Measurements from ENCODE around the gene STEAP2.
A peak's percentile ranks its signal among the peaks of the same experiment; 100 is the strongest.
"Not testable (repeated sequence)": the region's sequence is repeated elsewhere in the genome, so short reads cannot be mapped to it uniquely, and the experiment has no call there.

Gene STEAP2

DNA sequence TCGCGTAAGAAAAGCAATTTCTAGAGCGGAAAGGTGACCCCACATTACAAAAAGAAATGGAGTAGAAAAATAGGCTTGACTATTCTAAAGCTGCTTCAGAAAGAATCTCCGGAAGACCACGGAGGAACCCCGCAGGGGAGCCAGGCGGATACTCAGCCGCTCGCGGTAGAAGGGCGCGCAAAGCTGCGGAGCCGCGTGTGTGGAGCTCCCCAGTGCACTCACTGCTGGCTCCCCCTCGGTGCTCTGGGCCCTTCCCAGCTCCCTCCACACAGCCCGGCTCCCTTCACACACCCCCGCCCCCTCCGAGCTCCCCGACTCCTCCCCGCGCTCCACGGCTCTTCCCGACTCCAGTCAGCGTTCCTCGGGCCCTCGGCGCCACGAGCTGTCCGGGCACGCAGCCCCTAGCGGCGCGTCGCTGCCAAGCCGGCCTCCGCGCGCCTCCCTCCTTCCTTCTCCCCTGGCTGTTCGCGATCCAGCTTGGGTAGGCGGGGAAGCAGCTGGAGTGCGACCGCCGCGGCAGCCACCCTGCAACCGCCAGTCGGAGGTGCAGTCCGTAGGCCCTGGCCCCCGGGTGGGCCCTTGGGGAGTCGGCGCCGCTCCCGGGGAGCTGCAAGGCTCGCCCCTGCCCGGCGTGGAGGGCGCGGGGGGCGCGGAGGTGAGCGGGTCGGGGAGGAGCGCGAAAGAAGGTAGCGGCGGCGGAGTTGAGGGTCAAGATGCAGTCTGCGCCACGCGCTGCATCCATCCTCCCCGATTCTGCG lies at the start of gene STEAP2:
Gene STEAP2, plus strand, starts transcription at position 350 of the 758 bp plus-strand sequence. CDS start 13,343 bp downstream, outside the sequence.
- DNase-seq = peak; percentile 88 to 97

DNA sequence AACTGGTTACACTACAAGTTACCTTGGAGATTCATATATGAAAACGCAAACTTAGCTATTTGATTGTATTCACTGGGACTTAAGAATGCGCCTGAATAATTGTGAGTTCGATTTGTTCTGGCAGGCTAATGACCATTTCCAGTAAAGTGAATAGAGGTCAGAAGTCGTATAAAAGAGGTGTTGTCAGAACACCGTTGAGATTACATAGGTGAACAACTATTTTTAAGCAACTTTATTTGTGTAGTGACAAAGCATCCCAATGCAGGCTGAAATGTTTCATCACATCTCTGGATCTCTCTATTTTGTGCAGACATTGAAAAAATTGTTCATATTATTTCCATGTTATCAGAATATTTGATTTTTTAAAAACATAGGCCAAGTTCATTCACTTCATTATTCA lies 48.0 kb upstream of the STEAP2 start:
- no peak for DNase-seq

DNA sequence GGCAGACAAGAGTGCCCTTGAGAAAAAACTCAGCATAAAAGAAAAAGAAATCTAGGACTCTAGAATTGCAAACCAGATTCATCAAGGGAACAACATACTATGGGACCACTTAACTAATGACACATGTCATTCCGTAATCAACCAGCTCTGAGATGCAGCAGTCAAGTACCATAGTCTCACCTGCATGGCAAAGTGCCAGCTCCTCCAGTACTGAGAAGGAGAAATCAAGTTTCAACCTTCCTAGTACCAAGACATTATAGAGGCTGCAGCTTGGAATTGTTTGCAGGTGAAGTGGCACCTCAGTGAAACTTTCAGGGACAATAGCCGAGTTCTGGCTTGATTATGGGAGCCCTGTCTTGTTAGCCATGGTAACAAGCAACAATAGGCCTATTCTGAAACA lies 45.8 kb upstream of the STEAP2 start:
- no peak for DNase-seq

DNA sequence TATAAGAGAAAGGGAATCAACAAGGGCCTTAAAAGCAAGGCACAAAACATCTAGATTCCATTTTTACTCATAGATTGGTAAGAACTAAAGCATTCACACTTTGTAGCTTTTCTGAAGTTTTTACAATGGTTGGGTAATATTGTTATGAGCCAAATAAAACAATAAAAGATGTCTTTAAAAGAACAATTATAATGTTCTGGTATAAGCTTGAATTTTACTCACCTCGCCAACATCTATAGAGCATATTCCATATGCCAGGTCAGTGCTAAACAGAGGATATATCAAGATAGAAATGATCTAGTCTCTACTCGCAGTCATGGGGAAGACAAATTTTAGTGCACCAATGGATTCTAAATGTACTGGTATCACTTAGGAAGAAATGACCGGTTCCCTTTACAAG lies 45.4 kb upstream of the STEAP2 start:
- DNase-seq = no peak

DNA sequence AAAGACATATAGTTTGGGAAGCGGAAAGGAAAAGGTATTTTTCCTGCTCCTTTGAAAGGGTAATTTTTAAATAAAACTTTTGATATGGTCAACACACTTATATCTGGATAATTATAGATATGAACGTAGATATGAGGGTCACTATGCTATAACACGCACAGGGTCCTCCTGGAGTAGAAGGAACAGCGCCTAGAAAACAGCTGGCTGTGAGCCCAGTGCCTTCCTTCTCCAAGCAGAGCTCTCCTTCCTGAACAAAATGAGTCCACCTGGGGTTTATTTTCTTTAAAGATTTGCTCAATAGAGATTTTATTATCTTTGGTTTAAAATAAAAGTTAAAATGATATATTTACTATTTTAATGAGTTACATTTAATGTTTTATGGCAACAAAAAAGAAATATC lies 44.2 kb upstream of the STEAP2 start:
- no peak for DNase-seq

DNA sequence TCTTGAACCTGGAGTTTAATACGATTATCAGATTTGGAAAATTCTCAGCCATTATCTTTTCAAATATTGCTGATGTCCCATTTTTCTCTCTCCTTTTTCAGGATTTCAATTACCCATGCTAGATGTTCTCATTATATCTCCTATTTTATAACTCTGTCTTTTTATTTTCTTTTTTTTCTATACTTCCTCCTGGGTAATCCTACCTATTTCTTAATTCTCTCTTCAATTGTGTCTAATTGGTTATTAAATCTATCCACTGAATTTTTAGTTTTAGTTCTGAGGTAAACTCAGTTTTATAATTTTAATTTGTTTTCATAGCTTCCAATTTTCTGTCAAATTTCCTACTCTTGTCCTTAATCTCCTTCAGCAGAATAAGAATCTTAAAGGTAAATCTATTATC lies 41.6 kb upstream of the STEAP2 start:
- DNase-seq = no peak

DNA sequence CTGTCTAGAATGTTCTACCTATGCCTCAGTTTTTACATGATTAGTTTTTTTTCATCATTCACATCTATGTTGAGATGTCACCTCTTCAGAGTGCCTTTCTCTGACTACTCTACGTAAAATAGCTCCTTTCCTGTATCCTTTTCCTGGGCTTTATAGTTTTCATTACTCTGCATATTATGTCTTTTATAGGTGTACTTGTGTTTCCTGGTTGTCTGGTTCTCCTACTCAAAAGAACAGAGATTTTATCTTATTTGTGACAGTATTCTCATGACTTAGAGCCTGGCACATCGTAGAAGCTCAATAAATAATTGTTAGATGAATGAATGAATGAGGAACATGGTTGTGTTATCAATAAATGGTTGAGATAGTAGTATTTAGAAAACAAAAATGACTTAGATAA lies 39.4 kb upstream of the STEAP2 start:
- no peak for DNase-seq

DNA sequence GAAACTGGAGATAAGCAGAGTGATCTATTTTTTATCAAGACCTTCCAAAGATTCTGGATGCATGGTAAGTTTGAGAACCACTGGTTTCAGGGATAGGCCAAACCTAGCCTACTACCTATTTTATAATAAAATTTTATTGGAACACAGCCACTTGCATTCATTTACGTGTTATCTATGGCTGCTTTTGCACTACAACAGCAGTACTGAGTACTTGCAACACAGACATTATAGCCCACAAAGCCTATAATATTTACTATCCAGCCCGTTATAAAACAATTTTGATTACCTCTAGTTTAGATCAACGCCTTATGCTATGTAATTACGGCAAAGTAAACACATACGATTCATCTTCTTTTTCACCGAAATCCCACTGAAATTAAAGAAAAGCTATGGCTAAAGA lies 38.9 kb upstream of the STEAP2 start:
- DNase-seq = no peak

DNA sequence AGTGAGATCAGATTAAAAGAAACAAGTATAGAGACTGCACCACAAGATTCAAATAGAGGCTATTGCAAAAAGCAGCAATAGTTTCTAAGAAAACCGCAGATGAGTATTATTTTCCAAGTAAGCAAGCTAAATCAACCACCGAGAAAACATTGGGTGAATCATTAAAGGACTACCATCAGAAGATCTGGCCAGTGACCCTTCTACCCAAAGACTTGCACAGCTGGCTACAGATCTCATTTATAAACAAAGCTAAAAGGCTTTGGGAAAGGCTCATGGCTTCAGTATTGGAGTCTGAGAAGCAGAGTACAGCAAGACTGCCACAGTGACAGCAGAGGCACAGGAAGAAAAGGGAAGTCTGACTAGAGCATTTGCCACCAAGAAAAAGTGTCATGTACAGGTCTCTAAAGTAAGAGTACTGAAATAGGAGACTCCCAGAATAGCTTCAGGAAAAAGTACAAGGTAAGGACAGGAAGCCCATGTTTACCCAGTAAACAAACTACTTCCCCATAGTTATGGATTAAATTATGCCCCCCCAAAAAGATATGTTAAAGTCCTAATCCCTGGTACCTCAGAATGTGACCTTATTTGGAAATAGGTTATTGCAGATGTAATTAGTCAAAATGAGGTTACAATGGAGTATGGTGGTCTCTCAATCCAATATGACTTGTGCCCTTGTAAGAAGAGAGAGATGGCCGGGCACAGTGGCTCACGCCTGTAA lies 38.3 kb upstream of the STEAP2 start:
- DNase-seq = no peak

DNA sequence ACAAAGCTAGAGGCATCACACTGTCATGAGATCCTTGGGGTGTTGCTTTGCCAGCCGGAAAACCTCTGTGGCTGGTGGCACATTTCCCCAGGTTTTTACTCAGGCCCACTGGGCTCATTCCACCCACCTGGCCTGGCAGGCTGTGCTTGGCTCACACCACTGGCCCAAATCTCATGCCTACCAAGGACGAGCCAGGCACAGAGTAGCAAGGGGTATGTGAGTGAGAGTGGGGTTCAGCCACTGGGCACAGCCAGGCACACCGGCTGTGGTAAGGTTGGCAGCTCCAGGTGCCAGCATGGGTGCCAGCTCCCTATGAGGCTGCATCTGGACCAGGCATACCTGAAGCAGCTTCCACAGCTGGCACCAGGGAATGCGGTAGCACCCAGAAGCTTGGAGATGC lies 35.9 kb upstream of the STEAP2 start:
- DNase-seq = no peak

DNA sequence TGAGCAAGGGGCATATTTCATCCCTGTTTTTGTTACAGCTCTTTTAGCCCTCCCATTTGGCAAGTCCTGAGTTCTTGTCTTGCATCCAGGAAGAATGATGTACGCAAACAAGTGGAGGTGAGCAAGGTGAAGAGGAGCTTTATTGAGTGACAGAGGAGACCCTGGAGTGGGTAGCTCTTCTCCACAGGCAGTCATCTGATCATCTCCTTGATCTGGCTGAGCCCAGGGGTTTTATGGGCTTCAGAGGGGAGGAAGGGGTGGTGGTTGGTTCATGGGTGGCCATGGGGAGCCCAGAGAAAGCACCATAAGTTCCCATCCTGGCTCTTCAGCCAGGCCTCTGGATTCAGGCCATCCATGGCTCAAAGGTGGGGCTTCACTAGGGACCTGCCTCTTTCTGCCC lies 35.3 kb upstream of the STEAP2 start:
- no peak for DNase-seq

DNA sequence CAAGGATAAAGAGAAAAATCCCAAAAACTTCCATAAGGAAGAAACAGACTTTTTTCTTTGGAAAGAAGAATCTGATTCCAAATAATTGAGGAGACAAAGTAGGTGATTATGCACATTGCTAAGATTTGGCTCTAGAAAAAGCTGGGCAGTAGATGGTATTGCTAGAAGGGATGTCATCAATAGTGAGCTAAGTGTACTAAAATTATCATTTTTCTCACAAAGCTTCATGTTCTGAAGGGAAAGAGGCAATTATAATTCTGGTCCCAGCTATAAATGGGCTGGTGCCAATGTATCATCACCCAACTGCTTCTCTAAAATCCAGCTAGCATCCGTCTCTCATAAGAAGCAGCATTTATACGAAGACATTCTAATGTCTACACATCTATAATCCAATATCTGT lies 33.4 kb upstream of the STEAP2 start:
- DNase-seq = no peak

DNA sequence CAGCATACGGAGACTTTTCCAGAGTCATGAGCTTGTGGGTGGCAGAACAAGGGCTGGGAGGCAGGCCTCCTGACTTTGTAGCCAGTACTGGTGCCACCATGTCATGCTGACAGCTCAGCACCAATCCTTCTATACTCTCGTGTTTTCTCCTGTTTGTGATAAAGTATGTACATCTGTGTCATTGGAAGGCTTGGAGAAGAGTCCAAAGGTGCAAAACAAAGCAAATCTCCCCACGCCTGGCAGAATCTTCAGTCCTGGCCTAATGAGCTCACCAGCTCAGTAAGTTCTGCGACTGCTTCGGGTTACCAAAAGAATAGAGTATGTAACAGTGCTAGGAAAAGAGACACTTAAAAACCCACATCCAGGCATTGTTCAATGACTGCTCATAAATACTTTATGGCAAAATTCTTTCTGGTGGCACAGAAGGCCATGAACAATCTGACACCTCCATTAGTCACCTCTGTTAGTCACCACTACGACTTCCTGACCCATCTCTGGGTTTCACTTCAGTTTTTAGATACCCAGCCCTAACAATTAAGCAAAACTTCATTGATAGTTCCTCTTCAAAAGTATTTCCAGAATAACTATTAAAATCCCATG lies 32.8 kb upstream of the STEAP2 start:
- no peak for DNase-seq

DNA sequence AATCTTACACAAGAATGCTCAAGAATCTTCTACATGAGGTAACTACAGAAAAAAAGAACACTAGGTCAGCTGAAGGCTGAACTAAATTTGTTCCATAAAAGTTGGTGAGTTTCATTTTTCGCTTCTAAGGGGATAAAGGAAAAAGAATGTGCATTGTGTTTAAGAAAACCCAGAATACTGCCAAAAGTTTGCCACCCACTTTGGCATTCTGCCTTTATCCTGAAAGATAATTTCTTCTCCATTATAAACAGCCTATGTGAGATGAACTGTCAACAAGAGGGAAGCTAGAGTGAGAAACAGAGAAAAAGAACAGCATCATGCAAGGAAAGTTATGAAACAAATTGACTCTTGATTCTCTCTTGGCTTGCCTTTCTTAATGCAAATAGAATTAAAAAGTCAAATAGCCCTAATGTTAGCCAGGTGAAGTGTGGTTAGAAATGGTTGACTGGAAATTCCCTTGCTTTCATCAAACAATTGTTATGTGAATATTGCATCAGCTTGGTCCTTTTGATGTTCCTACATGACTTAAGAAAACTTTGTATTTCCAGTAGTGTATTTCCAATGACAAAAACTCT lies 31.4 kb upstream of the STEAP2 start:
- peak in 1 of 2 experiments; percentile 12 for DNase-seq

DNA sequence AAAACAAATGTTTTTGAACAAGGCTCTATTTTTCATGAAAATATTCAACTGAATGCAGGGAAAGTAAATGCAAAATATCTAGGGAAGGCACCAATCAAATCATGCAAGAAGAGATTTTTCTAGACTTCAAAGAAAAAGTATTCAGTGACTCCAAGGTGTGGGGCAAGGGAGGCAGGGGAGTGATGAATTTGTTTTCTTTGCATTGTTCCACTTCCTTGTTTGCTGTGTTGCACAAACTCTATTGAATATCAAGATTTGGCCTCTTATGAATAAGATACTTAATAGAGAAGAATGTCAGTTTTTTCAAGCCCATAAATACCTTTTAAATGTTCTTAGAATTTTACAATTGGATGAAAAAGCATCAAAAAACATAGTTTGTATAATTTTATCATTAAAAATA lies 30.9 kb upstream of the STEAP2 start:
- DNase-seq = no peak

DNA sequence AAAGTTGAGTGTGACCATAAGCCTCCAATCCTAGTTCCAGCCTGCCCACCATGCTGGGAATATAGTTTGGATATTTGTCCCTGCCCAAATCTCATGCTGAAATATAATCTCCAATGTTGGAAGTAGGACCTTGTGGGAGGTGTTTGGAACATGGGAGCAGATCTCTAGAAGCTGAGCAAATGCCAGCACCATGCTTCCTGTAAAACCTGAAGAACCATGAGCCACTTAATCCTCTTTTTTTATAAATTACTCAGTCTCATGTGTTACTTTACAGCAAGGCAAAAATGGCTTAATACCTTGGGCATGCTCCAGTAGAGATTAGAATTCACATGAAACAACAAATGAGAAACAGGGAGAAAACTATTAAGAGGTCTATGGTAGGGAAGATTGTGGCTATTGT lies 30.1 kb upstream of the STEAP2 start:
- no peak for DNase-seq

DNA sequence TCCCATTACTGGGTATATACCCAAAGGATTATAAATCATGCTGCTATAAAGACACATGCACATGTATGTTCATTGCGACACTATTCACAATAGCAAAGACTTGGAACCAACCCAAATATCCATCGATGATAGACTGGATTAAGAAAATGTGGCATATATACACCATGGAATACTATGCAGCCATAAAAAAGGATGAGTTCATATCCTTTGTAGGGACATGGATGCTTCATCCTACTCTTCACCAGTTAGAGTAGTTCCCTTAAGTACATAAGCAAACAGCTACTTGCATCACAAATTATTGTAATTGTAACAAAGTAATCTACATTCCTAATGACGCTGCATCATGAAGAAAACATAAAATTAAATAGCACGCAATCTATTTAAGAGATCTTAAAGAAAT lies 25.2 kb upstream of the STEAP2 start:
- DNase-seq = not testable (repeated sequence)

DNA sequence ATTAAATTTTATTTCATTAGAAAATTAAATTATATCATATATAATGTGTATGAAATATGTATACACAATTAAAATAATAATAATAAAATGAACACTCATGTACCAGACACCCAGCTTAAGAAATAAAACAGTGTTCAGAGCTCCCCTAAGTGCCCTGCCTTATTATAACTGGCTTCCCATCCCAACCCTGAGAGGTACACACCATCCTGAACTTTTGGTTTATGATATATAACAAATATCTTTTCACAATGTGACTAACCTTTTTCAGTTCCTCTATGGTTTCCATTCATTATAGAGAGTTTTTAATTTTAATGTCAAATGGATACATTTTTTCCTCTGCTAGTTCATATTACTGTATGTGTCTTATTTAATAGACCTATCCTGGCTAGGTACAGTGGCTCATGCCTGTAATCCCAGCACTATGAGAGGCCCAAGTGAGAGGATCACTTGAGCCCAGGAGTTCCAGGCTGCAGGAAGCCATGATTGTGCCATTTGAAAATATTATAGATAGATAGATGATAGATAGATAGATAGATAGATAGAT lies 24.0 kb upstream of the STEAP2 start:
- no peak for DNase-seq

DNA sequence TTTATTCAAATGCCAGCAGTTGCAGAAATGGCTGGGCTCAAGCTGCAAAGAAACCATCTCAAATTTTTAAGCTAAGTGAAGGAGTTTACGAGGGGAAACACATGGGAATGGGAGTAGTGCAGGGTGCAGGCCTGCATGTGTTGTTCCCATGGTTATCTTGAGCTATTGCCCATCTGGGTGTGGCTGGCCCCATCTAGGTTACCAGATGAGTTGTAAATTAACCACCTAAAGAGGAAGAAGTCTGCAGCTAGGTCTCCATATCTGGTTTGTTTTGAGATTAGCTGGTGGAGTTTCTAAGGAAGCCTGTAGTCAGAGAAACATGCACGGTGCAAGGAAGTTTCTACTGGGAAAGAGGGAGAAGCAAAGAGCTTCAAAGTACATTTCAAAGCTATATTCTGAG lies 23.3 kb upstream of the STEAP2 start:
- DNase-seq = no peak

DNA sequence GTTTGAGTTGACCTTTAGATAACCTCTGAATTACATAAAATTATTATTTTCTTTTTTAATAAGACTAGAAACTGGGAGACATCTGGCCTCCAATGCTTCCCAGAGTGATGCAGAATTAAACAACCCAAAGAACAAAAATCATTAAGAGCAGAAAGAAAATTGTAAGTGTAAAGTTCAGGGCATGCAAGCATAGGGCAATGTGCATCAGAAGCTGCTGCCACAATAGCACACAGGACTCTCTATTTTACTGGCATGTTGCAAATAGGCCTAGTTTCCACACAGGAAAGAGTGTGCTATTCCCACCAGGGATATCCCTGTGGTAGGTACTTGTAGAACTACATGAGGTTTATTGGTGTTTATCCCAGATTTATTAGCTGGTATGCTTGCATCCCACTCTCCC lies 20.5 kb upstream of the STEAP2 start:
- no peak for DNase-seq

DNA sequence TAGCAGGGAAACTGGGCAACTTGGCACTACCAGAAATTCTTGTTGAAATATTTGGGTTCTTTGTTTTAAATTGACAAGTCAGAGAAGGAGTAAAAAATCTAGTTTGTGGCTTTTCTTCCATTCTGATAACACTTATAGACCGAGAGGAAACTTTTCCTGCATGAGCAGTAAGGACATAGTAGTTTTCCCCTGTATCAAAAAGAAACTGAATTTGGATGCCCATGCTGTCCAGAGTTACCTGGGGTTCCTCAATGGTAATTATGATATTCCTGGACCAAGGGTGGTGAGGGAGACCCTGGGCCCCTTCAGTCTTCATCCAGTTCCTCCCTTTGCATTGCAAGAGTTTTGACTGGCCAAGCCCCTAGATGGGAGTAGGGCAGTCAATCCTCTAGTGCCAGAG lies 19.9 kb upstream of the STEAP2 start:
- no peak for DNase-seq

DNA sequence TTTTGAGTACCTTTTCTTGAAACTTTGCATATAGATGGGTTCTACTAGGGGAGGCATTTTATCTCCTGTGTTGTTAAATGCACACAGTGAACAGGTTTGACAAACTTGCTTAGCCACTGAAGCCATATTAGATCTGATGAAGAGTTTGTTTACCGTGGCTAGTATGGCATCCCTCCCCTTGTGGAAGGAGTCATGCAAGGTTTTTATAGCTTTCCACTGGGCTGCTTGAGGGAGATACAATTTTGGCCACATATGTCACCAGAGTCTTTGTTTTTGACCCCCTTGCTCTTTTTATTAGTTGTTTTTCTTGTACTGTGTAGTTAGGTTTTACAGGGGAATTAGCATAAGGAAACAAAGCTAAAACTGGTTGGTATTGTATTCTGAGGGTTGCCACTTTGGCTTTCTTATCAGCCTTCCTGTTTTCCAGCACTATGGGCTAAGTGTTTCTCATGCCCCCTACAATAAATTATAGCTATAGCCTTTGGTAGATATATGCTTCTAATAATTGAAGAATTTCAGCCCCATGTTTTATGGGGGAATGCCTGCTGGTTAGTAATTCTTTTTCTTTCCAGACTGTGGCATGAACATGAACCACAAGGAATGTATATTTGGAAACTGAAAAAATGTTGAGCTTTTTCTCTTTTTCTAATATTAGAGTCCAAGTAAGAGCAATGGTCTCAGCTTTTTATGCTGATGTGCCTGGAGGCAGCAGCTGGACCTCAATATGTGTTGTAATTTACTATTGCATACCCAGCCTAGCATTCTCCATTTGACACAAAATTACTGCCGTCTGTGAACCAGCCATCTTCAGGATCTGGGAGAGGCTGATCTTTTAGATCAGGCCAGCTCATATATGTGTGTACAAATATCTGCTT lies 18.4 kb upstream of the STEAP2 start:
- no peak for DNase-seq

Measured in NCI-H526 (cell line).